ENCODE results near the gene COX19.

- no peak for TF ChIP-seq POLR2A (IDR thresholded peaks at IDR 0.05)
- no peak for TF ChIP-seq CTCF (IDR thresholded peaks at IDR 0.05)
- TF ChIP-seq POLR2AphosphoS5 (IDR thresholded peaks at IDR 0.05; ENCODE audit: insufficient read depth in 1 of 2, low read depth in 1 of 2) = no peak
These were observed 43.3 kb downstream of the COX19 start for GRCh38 chr7:931871-932650.
